Upper lobe of right lung (tissue), 1 donor: Measurements from ENCODE around the gene MXRA8. TPM values are rescaled to one million over a fixed set of nuclear protein-coding genes. Genes with fewer than 3 reads are reported as not detected.

ENCODE experiments used
- ATAC-seq: fragments of 200-7000 bp; cut with Tn5 transposase; one replicate; pipeline ENCODE4 v1.9.1; 2020; ENCODE audit warnings: mild to moderate bottlenecking, moderate library complexity
- DNase-seq: peaks from one replicate; pipeline ENCODE4 v3.0.0-alpha.2; 2020
- H3K27ac ChIP-seq: fragments of 200-600 bp; one replicate; pipeline ENCODE4 v1.8.0; 2022
- H3K27me3 ChIP-seq: fragments of 200-600 bp; one replicate; pipeline ENCODE4 v1.8.0; 2022; ENCODE audit warnings: mild to moderate bottlenecking
- H3K36me3 ChIP-seq: fragments of 200-600 bp; one replicate; pipeline ENCODE4 v1.8.0; 2022
- H3K4me1 ChIP-seq: fragments of 200-600 bp; one replicate; pipeline ENCODE4 v1.8.0; 2022
- H3K4me3 ChIP-seq: fragments of 200-600 bp; one replicate; pipeline ENCODE4 v1.8.0; 2022; ENCODE audit warnings: mild to moderate bottlenecking
- H3K9me3 ChIP-seq: fragments of 200-600 bp; one replicate; pipeline ENCODE4 v1.8.0; 2022
- intact Hi-C: fragments of 100-400 bp; cut with DNase I; formaldehyde crosslinking; loops from one replicate; pipeline ENCODE4 v1.11.0; 2022
- total RNA-seq: library from RNA; stranded (reverse); fragmentation: NEBNext Ultra II Directional; extraction: Animal tissue kit (Norgen Biotek cat#: 25700); gene quantifications from one replicate; pipeline ENCODE4 v1.2.1, GENCODE V29; 2021
- TF ChIP-seq, protein P1 (sequence below): fragments of 200-600 bp; IDR thresholded peaks from one replicate; pipeline ENCODE4 v1.8.0; 2022; ENCODE audit warnings: antibody characterized with exemption
- donor health status: DM: no; HTN: yes; CAD: no; lungs with severe emphysema.

MXRA8 gene
- total RNA-seq, 1 donor from 2014 or later, result 66.3 TPM

DNA sequence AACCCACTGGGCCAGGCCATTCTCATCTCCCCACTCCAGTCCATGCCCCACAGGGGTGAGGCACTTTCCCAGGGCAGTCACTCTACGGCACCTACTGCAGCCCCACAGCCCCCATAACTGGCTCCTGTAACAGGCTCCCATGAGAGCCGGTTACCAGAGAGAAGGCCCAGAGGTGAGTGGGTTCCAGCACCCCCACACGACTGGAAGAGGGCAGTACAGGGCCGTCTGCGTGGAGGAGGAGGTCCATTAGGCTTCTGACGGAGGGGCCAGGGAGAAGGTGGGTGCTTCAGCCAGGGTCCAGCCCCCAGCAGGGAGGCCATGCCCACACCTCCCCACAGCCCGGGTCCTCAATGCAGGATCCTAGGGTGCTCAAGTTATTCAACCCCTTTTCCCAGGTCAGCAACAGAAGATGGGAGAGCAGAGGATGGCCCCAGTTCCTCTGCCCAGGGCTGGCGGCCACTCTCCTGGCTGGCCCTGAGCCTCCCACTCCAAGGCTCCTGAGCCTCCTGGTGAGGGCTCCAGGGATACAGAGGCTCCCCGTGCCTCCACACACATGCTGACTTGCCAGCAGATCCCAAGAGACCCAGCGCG, 52.2 kb downstream of the MXRA8 start:
- Histone ChIP-seq H3K36me3 (peaks cover 8% of the 10 kb centered on the region), H3K9me3 (no peaks in the 10 kb centered on the region), H3K4me1 (peaks cover 41% of the 10 kb centered on the region), H3K27me3 (no peaks in the 10 kb centered on the region), H3K4me3 (peak overlapping the region; percentile 92), H3K27ac (peak overlapping the region; percentile 52)
- TF ChIP-seq, protein P1, sequence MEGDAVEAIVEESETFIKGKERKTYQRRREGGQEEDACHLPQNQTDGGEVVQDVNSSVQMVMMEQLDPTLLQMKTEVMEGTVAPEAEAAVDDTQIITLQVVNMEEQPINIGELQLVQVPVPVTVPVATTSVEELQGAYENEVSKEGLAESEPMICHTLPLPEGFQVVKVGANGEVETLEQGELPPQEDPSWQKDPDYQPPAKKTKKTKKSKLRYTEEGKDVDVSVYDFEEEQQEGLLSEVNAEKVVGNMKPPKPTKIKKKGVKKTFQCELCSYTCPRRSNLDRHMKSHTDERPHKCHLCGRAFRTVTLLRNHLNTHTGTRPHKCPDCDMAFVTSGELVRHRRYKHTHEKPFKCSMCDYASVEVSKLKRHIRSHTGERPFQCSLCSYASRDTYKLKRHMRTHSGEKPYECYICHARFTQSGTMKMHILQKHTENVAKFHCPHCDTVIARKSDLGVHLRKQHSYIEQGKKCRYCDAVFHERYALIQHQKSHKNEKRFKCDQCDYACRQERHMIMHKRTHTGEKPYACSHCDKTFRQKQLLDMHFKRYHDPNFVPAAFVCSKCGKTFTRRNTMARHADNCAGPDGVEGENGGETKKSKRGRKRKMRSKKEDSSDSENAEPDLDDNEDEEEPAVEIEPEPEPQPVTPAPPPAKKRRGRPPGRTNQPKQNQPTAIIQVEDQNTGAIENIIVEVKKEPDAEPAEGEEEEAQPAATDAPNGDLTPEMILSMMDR, result no peak
- intact Hi-C loops, result no loop called here
- ATAC-seq (no peak), DNase-seq (no peak)

DNA sequence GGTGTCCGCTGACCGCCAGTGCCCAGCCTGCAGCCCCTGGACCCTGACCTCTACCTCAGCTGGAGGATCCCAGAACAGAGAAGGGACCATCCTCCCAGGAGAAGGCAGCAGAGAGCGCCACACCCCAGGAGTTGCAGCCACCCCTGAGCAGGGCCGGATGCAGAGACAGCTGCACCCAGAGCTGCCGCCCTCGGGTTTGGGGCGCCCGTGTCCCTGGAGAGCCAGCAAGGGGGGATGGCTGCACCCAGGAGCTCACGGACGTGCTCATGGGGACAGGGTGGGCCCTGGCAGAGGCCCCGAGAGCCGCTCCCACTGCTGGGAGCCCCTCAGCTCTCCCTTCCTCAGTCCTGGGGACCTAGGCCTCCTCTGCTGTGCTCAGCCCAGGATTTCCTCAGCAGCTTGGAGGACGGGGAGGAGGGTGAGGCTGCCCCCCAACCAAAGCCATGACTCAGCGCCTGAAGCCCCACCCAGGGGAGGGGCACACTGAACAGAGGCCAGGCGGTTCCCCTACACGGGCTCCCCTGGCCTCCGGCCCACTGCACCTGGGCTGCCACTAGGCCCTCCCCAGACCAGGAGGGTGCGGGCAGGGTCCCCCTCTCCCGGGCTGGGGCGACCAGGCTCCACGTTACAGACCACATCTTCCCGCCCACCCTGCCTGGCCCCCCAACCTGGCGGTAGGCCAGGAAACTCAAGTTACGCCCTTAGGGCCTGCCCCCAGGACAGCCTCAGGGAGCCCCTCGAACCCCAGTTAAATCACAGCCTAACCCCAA, 52.9 kb downstream of the MXRA8 start:
- H3K27ac ChIP-seq, result peak overlapping the region; percentile 52
- no peak for DNase-seq
- ATAC-seq, result peak; percentile 2

DNA sequence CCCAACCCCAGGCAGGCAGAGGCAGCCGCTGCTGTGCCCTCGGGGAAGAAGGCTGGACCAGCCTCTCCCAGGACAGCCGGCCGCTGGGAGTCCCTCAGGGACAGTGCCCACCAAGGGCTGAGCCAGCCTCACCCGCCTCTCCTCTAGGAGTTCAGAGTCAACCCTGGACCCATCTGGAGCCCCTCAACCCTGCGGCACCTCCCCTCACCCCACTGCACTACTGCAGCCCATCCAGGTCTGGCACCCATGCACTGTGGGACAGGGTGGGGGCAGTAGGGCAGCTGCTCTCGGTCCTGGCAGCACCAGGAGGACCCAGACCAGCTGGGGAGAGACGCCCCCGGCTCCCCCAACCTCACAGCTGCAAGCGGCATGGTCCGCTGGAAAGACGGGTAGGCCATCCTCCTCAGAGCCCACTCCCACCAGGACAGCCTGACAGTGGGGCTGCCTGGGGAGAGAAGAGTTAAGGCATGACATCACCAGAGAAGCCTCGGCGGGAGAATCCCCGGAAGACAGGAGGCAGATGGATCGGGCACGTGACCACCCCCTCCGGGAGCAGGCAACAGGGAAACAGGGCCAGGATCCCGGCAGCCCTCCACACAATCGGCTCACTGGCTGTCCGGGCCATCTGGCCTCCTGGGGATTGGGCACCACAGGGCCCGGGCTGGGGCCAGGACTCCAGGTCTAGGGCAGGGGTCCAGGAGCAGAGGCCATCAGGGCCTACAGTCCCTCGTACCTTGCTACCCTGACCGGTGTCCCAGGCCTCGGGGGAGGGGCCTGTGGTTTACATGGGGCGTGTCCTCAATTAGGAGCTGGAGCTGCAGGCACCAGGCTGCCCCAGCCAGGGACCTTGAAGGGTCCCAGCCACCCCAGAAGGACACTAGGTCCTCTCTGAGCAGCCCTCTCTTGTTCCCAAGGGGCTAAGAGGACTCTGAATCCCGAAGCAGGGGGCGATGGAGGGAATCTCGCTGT, 53.7 kb downstream of the MXRA8 start:
- Histone ChIP-seq H3K4me3 (peak overlapping the region; percentile 92), H3K36me3 (no peaks in the 10 kb centered on the region), H3K9me3 (no peaks in the 10 kb centered on the region), H3K4me1 (peaks cover 37% of the 10 kb centered on the region), H3K27me3 (no peaks in the 10 kb centered on the region), H3K27ac (peak overlapping the region; percentile 52)
- intact Hi-C loops, result no loop called here
- TF ChIP-seq, protein P1, result no peak
- ATAC-seq, result no peak
- no peak for DNase-seq

More for the DNA sequence above, 52.9 kb downstream of the MXRA8 start:
- peak overlapping the region; percentile 92 for H3K4me3 ChIP-seq
- peaks cover 4% of the 10 kb centered on the region for H3K36me3 ChIP-seq
- H3K9me3 ChIP-seq, result no peaks in the 10 kb centered on the region
- TF ChIP-seq, protein P1, result no peak
- no peaks in the 10 kb centered on the region for H3K27me3 ChIP-seq
- H3K4me1 ChIP-seq, result peaks cover 41% of the 10 kb centered on the region
- intact Hi-C loops, result no loop called here

DNA sequence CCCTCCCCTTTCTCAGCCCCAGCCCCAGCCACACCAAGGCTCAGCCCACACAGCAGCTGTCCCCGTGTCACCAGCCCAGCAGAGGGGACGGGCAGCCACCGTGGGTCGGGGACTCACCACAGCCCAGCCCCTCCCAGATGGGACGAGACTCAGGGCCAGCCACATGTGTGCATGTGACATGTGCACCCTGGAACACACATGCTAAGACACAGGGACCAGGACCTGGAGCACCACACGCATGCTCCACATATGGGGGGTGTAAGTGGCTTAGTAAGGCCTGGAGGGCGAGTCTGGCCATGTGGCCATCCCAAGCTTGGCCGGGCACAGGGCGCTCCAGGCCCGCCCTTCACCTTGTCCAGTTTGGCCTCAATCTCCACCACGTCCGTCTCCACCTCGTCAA, 54.6 kb downstream of the MXRA8 start:
- intact Hi-C loops, result no loop called here
- ATAC-seq, result no peak
- no peak overlapping the region for H3K27ac ChIP-seq

DNA sequence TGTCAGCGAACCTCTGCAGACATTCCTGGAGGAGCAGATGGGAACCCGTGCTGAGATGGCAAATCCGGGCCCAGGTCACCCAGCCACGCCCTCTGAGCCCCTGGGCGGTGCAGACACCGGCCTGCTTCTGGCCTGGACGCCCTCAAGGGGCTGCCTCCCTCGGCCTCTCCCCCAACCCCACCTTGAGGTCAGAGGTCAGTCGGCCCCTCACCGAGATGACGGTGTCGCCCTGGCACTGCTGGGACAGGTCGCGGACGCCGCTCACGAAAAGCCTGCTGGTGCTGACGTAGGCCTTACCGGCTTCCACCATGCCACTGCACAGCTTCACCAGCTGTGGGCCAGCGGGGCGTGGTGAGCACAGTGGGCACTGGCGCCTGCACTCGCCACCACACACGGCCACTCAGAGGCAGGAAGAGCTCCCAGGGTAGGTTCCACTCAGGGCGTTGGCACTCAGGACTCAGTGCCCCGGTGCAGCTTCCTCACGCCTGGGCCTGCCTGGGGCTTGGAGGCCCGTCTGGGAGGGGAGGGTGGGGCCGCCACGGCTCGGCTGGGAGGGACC, 55.3 kb downstream of the MXRA8 start:
- TF ChIP-seq, protein P1, result no peak
- Histone ChIP-seq H3K27ac (no peak overlapping the region), H3K4me1 (peaks cover 30% of the 10 kb centered on the region), H3K9me3 (no peaks in the 10 kb centered on the region), H3K4me3 (no peak overlapping the region), H3K27me3 (no peaks in the 10 kb centered on the region), H3K36me3 (no peaks in the 10 kb centered on the region)
- DNase-seq, result no peak
- intact Hi-C loops, result no loop called here
- ATAC-seq, result no peak

More for the DNA sequence above, 54.6 kb downstream of the MXRA8 start:
- H3K36me3 ChIP-seq, result no peaks in the 10 kb centered on the region
- H3K4me3 ChIP-seq, result no peak overlapping the region
- peaks cover 30% of the 10 kb centered on the region for H3K4me1 ChIP-seq
- DNase-seq, result no peak
- H3K9me3 ChIP-seq, result no peaks in the 10 kb centered on the region
- TF ChIP-seq, protein P1, result no peak
- no peaks in the 10 kb centered on the region for H3K27me3 ChIP-seq
